H9 (cell line): ENCODE data around the gene COLQ. TPM values are rescaled to one million over a fixed set of nuclear protein-coding genes. Genes with fewer than 3 reads are reported as not detected.

Experiments used
- DNase-seq: peaks from one replicate; pipeline ENCODE4 v3.0.0-alpha.2; 2017
- H2AFZ ChIP-seq: one replicate; pipeline ENCODE4 v1.6.1; 2013; ENCODE audit warnings: mild to moderate bottlenecking, low read length, control low read depth, moderate library complexity
- H2AK5ac ChIP-seq: 2 replicates; pipeline ENCODE4 v1.6.1; 2013; ENCODE audit warnings: low read length, control low read depth, mixed read lengths; ENCODE audit not compliant: insufficient read length
- H2BK120ac ChIP-seq: one replicate; pipeline ENCODE4 v1.6.1; 2013; ENCODE audit warnings: low read depth, mild to moderate bottlenecking, low read length, control low read depth, inconsistent platforms; ENCODE audit not compliant: poor library complexity, severe bottlenecking
- H2BK12ac ChIP-seq: 2 replicates; pipeline ENCODE4 v1.6.1; 2013; ENCODE audit warnings: low read length, control low read depth, mixed read lengths, low read depth; ENCODE audit not compliant: insufficient read length
- H2BK15ac ChIP-seq: 2 replicates; pipeline ENCODE4 v1.6.1; 2013; ENCODE audit warnings: low read depth, low read length, control low read depth
- H2BK20ac ChIP-seq: one replicate; pipeline ENCODE4 v1.6.1; 2013; ENCODE audit warnings: low read depth, mild to moderate bottlenecking, low read length, control low read depth, inconsistent platforms; ENCODE audit not compliant: poor library complexity, severe bottlenecking
- H2BK5ac ChIP-seq: 2 replicates; pipeline ENCODE4 v1.6.1; 2013; ENCODE audit warnings: low read length, control low read depth, mixed read lengths; ENCODE audit not compliant: insufficient read length
- H3K14ac ChIP-seq: 2 replicates; pipeline ENCODE4 v1.6.1; 2013; ENCODE audit warnings: low read length, control low read depth; ENCODE audit not compliant: insufficient read depth
- H3K18ac ChIP-seq: 2 replicates; pipeline ENCODE4 v1.6.1; 2013; ENCODE audit warnings: low read depth, mild to moderate bottlenecking, mixed read lengths, low read length, control low read depth; ENCODE audit not compliant: insufficient read length
- H3K23ac ChIP-seq: 2 replicates; pipeline ENCODE4 v1.6.1; 2013; ENCODE audit warnings: low read length, control low read depth, mixed read lengths, low read depth; ENCODE audit not compliant: insufficient read length
- H3K23me2 ChIP-seq: 2 replicates; pipeline ENCODE4 v1.6.1; 2013; ENCODE audit warnings: low read depth, mild to moderate bottlenecking, mixed read lengths, low read length, control low read depth; ENCODE audit not compliant: insufficient read length, poor library complexity, severe bottlenecking
- H3K27ac ChIP-seq: 2 replicates; pipeline ENCODE4 v1.5.1; 2013; ENCODE audit warnings: low read length, control low read depth, mixed read lengths, low read depth; ENCODE audit not compliant: insufficient read length
- H3K27me3 ChIP-seq: 2 replicates; pipeline ENCODE4 v1.6.1; 2013; ENCODE audit warnings: low read length, control low read depth, inconsistent platforms; ENCODE audit not compliant: insufficient read depth
- H3K4ac ChIP-seq: 2 replicates; pipeline ENCODE4 v1.6.1; 2013; ENCODE audit warnings: low read depth, mild to moderate bottlenecking, control low read depth, inconsistent platforms, low read length, moderate library complexity
- H3K4me1 ChIP-seq: 2 replicates; pipeline ENCODE4 v1.6.1; 2013; ENCODE audit warnings: low read length, control low read depth, inconsistent platforms; ENCODE audit not compliant: insufficient read depth
- H3K4me2 ChIP-seq: 2 replicates; pipeline ENCODE4 v1.6.1; 2013; ENCODE audit warnings: low read length, control low read depth, mixed read lengths; ENCODE audit not compliant: insufficient read length, insufficient read depth
- H3K56ac ChIP-seq: 2 replicates; pipeline ENCODE4 v1.6.1; 2013; ENCODE audit warnings: low read depth, mild to moderate bottlenecking, mixed read lengths, low read length, control low read depth; ENCODE audit not compliant: insufficient read length
- H3K79me1 ChIP-seq: 2 replicates; pipeline ENCODE4 v1.6.1; 2013; ENCODE audit warnings: low read depth, mild to moderate bottlenecking, moderate library complexity, low read length, control low read depth, inconsistent platforms; ENCODE audit not compliant: insufficient read depth, poor library complexity, severe bottlenecking
- H3K79me2 ChIP-seq: 2 replicates; pipeline ENCODE4 v1.6.1; 2013; ENCODE audit warnings: low read length, control low read depth, inconsistent platforms; ENCODE audit not compliant: insufficient read depth
- H3K9ac ChIP-seq: 2 replicates; pipeline ENCODE4 v1.6.1; 2013; ENCODE audit warnings: low read length, control low read depth, mixed read lengths; ENCODE audit not compliant: insufficient read length; ENCODE audit errors: extremely low read depth
- H3K9me3 ChIP-seq: one replicate; pipeline ENCODE4 v1.6.1; 2013; ENCODE audit warnings: low read depth, low read length, inconsistent platforms; ENCODE audit not compliant: control insufficient read depth
- H3T11ph ChIP-seq: one replicate; pipeline ENCODE4 v1.6.1; 2013; ENCODE audit warnings: mild to moderate bottlenecking, low read length, control low read depth, inconsistent platforms
- H4K20me1 ChIP-seq: one replicate; pipeline ENCODE4 v1.6.1; 2013; ENCODE audit not compliant: control insufficient read depth, insufficient read length, insufficient read depth
- H4K5ac ChIP-seq: 2 replicates; pipeline ENCODE4 v1.6.1; 2013; ENCODE audit warnings: low read depth, mild to moderate bottlenecking, mixed read lengths, low read length, control low read depth; ENCODE audit not compliant: insufficient read length
- H4K8ac ChIP-seq: replicated peaks from 2 replicates; pipeline ENCODE4 v1.6.1; 2013; ENCODE audit warnings: low read length, control low read depth, mixed read lengths, low read depth; ENCODE audit not compliant: insufficient read length
- H4K91ac ChIP-seq: 2 replicates; pipeline ENCODE4 v1.6.1; 2013; ENCODE audit warnings: low read depth, mild to moderate bottlenecking, moderate library complexity, mixed read lengths, low read length, control low read depth; ENCODE audit not compliant: insufficient read length
- H3K27ac Mint-ChIP-seq, 3 experiments: 2 replicates in 2 of 3; 3 replicates in 1 of 3; pipeline ENCODE4 v1.8.0; 2020 to 2021; ENCODE audit warnings: mixed read lengths in 3 of 3, mild to moderate bottlenecking in 1 of 3, moderate library complexity in 1 of 3
- H3K27me3 Mint-ChIP-seq: 2 replicates; pipeline ENCODE4 v1.8.0; 2021; ENCODE audit warnings: low read depth, mild to moderate bottlenecking, moderate library complexity, mixed read lengths
- H3K36me3 Mint-ChIP-seq, 3 experiments: 2 replicates in 2 of 3; 3 replicates in 1 of 3; pipeline ENCODE4 v1.8.0; 2020 to 2021; ENCODE audit warnings: low read depth in 3 of 3, mixed read lengths in 3 of 3; ENCODE audit not compliant: insufficient read depth in 1 of 3
- H3K4me1 Mint-ChIP-seq, 2 experiments: 2 replicates each; pipeline ENCODE4 v1.8.0; 2020; ENCODE audit warnings: mixed read lengths in 2 of 2
- H3K4me3 Mint-ChIP-seq, 2 experiments: 2 replicates in 1 of 2; 3 replicates in 1 of 2; pipeline ENCODE4 v1.8.0; 2020 to 2021; ENCODE audit warnings: mild to moderate bottlenecking in 2 of 2, mixed read lengths in 2 of 2, moderate library complexity in 1 of 2
- H3K9me3 Mint-ChIP-seq, 2 experiments: 2 replicates in 1 of 2; 3 replicates in 1 of 2; pipeline ENCODE4 v1.8.0; 2020; ENCODE audit warnings: mild to moderate bottlenecking in 2 of 2, mixed read lengths in 2 of 2, moderate library complexity in 1 of 2
- WGBS: extraction: QIAGEN DNeasy Blood & Tissue Kit; methylation state at CpG from one replicate; pipeline ENCODE4 v1.1.7; 2013; ENCODE audit warnings: missing lambda C conversion rate, low lambda C conversion rate, mixed read lengths; ENCODE audit not compliant: insufficient read length; ENCODE audit errors: extremely low coverage; 5-methylcytosine and 5-hydroxymethylcytosine counted together
- total RNA-seq: library from RNA; stranded (reverse); gene quantifications from 2 replicates; pipeline ENCODE4 v1.2.1, GENCODE V29; 2021
- TF ChIP-seq, protein P1 (sequence below): fragments of 200-600 bp; sonication (generic); conservative IDR thresholded peaks from 3 replicates; pipeline ENCODE4 v1.8.0; 2021; ENCODE audit warnings: antibody characterized with exemption, mild to moderate bottlenecking

COLQ gene
- total RNA-seq, 1 experiment from 2014 or later, result 0.61 TPM

DNA sequence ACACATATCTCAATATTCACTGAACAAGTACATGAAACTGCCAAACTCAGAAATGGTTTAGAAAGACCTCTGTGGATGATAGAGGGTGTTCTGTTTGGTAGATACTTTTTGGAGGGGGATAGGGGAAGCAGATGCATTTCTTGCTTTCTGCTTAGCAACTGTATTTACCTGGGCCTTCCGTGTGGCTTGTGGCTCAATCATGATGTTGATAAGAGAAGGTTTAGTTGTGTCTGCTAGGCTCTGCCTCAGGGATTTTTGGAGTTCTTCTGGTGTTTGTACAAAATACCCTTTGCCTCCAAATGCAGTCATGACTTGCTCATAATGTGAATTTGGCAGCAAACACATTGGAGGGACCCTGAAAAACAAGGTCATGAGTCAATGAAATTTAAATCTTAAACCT, 41.7 kb upstream of the COLQ start:
- no peak overlapping the region for H4K91ac ChIP-seq
- H3T11ph ChIP-seq, result no peak overlapping the region
- H2AFZ ChIP-seq, result no peak overlapping the region
- Mint-ChIP-seq H3K4me1 (no peaks in the 10 kb centered on the region), H3K4me3 (no peak overlapping the region), H3K27me3 (no peaks in the 10 kb centered on the region), H3K9me3 (no peaks in the 10 kb centered on the region), H3K36me3 (peaks cover 10 to 71% (median 40%) of the 10 kb centered on the region in 3 experiments; a peak in 6 of 7 replicates), H3K27ac (no peak overlapping the region)
- no peaks in the 10 kb centered on the region for H4K20me1 ChIP-seq
- H3K79me1 ChIP-seq, result no peaks in the 10 kb centered on the region
- H3K4me2 ChIP-seq, result no peak overlapping the region
- H3K14ac ChIP-seq, result no peak overlapping the region
- no peak overlapping the region for H3K9ac ChIP-seq
- TF ChIP-seq, protein P1, sequence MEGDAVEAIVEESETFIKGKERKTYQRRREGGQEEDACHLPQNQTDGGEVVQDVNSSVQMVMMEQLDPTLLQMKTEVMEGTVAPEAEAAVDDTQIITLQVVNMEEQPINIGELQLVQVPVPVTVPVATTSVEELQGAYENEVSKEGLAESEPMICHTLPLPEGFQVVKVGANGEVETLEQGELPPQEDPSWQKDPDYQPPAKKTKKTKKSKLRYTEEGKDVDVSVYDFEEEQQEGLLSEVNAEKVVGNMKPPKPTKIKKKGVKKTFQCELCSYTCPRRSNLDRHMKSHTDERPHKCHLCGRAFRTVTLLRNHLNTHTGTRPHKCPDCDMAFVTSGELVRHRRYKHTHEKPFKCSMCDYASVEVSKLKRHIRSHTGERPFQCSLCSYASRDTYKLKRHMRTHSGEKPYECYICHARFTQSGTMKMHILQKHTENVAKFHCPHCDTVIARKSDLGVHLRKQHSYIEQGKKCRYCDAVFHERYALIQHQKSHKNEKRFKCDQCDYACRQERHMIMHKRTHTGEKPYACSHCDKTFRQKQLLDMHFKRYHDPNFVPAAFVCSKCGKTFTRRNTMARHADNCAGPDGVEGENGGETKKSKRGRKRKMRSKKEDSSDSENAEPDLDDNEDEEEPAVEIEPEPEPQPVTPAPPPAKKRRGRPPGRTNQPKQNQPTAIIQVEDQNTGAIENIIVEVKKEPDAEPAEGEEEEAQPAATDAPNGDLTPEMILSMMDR, result no peak
- H2BK20ac ChIP-seq, result no peak overlapping the region
- no peaks in the 10 kb centered on the region for H3K4me1 ChIP-seq
- no peak overlapping the region for H3K23ac ChIP-seq
- H4K5ac ChIP-seq, result no peak overlapping the region
- no peak overlapping the region for H2BK12ac ChIP-seq
- H3K27me3 ChIP-seq, result no peaks in the 10 kb centered on the region
- H3K27ac ChIP-seq, result no peak overlapping the region
- no peak overlapping the region for H3K18ac ChIP-seq
- H2BK120ac ChIP-seq, result no peak overlapping the region
- H3K9me3 ChIP-seq, result no peaks in the 10 kb centered on the region
- H2AK5ac ChIP-seq, result no peak overlapping the region
- H3K79me2 ChIP-seq, result no peaks in the 10 kb centered on the region
- DNase-seq, result no peak
- no CpG with 5 or more reads among the region's 1 CpG for WGBS
- H3K23me2 ChIP-seq, result no peaks in the 10 kb centered on the region
- H2BK15ac ChIP-seq, result no peak overlapping the region
- H2BK5ac ChIP-seq, result no peak overlapping the region
- H3K4ac ChIP-seq, result no peak overlapping the region
- no peak overlapping the region for H3K56ac ChIP-seq
- no peak overlapping the region for H4K8ac ChIP-seq
